ENCODE results near the gene DCP2.
A peak's percentile ranks its signal among the peaks of the same experiment; 100 is the strongest.

The DCP2 gene

DNA sequence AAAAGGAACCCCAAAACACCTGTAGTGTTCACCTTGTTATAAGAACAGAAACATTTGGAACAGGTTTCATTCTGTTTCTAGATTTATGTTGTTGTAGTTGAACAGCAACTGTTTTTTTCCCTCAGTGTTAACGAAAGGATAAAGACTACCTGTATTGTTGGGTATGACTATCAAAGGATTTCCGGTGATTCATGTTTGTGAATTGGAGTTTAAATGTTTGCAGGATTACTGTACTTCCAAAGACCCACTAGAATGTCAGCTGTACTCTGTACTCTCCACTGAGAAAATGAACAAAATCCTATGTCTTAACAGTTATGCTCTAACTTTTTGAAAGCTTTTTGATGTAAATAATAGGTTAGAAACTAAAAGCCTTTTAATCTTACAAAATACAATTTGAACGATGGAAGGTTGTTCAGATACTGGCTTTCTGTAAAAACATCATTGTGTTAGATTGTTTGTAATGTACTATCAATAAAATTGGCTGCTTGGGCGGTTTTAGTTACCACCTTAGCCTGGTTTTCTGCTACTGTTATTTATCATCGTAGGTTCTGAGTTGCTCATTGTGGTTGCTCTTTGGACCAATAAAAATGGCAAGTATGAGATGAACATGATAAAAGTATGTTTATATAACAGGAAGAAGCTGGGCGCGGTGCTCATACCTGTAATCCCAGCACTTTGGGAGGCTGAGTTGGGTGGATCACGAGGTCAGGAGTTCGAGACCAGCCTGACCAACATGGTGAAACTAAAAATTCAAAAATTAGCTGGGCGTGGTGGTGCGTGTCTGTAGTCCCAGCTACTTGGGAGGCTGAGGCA is 44.1 kb downstream of the DCP2 start:
- FAIRE-seq: peak; percentile 89
- peak; percentile 81 for DNase-seq (ENCODE audit: low spot score)

DNA sequence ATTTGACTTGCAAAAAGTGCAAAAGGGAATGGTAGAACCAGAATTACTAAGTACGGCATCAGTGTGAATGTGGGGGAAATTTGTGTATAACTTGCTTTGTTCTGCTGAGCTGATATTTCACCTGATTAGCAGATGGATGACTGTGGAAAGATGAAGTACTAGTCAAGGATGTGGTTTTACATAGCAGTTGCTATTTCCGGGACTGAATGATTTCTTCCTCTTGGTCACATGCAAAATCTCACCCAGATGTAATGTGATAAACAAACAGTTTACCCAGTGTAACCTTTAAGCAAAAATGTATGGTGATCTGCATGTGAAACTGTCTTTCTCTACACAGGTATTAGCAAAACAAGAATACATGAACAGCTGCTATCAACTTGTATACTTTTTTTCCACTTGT is 46.1 kb downstream of the DCP2 start:
- no peak for FAIRE-seq

DNA sequence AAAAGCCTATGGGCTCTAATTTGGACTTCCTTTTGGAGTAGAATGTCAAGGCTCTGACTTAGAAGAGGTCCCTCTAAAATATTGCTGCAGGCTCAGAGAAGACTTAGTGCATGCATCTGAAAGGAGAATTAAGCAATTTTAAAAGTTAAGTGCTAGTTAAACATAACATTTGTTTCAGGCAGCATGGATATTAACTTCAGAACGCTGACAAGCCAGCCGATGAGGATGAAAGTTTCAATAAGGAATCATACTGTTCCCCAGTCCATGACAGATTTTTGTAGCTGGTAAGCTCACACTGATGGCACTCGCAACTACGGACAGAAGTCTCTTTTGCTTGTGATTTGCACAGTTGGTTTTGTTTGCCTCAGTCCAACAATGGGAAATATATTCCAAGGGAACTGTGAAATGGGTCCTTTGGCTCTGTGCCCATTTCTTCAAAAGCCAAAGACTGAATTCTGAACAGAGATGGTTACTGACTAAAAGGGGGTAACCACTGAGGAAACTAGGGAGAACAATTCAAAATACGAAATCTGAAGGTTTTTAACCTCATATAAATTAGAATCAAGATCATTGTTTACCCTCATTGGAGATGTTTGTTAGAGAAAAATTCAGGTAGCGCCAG is 47.6 kb downstream of the DCP2 start:
- DNase-seq (ENCODE audit: low spot score): no peak
- no peak for FAIRE-seq

More for the DNA sequence above, 46.1 kb downstream of the DCP2 start:
- DNase-seq (ENCODE audit: low spot score): no peak

DNA sequence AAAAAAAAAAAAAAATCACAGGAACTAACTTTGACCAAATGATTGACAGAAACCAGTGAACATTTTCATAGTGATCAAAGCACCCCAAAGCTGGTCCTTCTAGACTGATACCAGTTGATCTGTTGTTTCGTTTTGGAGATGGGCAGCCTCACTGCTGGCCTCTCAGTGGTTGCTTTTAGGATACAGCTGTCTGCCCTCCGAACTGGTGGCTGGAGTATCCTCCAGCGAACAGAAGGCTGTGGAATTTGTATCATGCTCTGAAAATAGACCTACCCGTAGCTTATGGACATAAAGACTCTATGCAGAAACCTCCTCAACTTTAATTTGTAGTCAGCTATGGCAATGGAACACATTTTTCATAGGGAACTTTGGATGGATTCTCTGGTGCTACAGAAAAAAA is 49.0 kb downstream of the DCP2 start:
- FAIRE-seq (no peak), DNase-seq (ENCODE audit: low spot score) (no peak)

DNA sequence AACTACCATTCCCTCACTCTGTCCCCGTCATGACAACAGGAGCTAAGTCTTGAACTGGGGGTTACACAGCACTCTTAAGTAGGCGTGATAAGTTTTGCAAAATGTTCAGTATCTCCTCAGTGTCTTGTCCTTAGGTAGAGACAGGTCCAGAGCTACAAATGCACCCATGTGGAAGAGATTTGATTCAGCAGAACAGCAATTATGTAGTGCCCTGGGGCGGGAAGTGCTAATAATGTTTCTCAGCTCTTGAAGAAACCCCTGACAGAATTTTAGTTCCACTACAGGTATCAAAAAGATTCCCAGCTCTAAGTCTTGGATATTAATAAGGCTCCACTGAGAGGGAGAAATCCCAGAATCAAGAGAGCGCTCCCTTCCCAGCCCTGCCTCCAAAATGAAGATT is 49.6 kb downstream of the DCP2 start:
- FAIRE-seq: no peak
- no peak for DNase-seq (ENCODE audit: low spot score)

DNA sequence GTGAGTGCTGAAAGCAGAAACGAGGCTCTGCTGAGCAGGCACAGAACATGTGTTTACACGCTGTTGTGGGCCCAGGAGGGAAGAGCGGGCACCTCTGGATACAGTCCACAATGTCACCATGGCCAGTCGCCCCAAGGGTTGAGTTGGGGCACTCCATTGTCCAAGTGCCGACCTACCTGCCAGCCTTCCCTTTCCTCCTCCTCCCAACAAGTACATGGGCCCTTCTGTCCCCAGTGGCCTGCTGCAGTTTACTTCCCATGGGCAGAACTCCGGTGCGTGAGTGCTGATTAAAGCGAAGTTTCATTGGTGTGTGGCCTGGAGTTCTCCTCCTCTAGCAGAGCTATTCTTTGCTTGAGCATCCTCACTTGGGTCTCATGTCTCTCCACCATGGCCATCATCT is 50.4 kb downstream of the DCP2 start:
- no peak for FAIRE-seq
- DNase-seq (ENCODE audit: low spot score): no peak

DNA sequence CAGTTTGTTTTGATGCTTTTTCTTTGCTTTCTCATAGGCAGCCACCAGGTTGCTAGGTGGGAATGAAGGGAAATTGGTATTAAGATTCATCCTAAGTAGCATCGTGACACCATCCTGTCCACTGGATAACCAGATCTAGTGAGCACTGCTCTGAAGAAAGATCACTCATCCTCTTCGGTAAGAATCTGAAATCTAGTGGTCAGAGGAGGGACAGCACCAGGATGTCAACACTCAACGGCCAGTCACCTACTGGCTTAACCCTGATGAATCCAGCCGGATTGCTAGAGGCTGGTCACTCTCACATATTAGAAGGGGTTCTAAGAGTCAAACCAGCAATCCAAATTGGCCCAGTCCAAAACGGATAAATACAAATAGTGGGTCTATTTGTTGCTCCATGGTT is 50.8 kb downstream of the DCP2 start:
- DNase-seq (ENCODE audit: low spot score) (no peak), FAIRE-seq (no peak)

DNA sequence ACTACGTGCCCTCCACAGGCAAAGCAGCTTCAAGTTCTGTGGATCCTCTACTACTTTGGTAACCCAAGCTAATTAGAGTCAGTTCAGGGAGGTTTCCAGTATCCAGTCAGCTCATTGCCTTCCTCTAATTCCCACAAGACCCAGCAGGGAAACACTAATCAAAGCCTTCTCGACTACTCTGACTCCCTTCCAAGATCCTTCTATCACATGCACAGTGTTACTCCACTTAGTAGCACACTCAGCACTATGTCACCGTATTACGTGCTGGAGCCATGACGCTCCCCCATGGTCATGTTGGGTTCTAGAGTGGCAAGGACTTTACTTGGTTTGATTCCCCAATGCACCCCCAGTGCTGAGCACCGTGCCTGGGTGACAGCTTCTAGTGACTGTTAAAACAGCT is 53.0 kb downstream of the DCP2 start:
- FAIRE-seq (no peak), DNase-seq (ENCODE audit: low spot score) (no peak)

DNA sequence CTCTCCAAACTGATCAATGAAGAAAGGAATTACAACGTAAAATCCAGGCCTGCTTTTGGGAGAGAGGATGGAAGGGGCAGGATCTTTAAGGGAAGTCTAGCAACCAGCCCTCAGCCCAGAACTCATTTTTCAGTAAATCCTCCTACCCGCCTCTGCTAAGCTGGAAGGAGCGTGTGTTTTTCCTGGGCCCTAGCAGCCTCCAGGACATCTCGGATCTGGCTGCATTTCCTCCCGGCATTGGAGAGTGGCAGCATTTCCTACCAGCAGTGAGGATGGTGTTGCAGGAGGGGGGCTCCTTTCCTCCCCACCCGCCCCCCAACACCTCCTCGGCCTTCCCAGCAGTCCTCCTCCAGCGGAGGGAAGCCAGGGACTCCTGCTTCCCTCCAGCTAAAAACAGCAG is 54.5 kb downstream of the DCP2 start:
- DNase-seq (ENCODE audit: low spot score) (no peak), FAIRE-seq (no peak)

DNA sequence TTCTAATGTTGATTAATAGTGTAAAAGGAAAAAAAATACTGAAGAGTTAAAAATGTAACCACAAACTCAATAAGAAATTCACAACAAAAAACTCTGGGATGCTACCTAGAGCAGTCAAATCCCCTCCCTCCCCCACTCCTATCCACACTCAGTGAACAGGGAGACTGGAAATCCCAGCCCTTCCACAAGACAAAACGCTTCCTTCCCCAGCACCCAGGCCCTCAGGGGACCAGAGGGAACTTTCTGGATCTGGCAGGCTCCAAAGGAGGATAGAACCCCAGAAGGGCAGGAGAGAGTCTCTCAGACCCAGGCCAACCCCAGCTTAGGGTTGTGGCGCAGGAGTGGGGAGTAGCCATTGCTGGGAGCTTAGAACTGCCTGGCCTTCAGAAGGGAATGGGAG is 55.0 kb downstream of the DCP2 start:
- no peak for DNase-seq (ENCODE audit: low spot score)
- FAIRE-seq: no peak

DNA sequence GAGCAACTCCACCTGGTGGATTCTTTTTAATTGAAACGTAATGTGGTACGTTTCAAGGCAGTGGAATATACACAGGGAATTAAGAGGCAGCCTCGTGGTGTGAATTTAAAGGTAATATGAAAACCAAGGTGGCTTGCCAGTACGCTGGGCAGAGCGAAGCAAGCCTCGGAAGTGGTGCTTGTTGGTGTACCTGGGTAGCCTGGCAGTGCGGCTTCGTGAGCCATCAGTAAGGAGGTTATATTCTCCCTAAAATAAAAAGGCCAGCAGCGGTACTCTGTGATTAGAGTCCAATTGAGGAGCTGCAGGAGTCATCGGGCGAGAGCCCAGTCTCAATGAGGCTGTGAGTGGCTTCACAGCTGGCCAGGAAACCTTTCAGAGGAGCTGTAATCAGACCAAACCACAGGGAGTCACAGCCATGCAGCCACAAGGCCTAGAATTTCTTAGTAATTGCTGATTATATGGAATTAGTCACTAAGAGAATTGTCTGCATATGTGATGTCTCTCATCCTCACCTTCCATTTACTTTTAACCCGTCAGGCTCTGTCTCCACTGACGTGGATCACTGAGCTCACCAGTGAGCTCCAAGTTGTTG is 57.7 kb downstream of the DCP2 start:
- FAIRE-seq: peak; percentile 96
- DNase-seq (ENCODE audit: low spot score): peak; percentile 97

DNA sequence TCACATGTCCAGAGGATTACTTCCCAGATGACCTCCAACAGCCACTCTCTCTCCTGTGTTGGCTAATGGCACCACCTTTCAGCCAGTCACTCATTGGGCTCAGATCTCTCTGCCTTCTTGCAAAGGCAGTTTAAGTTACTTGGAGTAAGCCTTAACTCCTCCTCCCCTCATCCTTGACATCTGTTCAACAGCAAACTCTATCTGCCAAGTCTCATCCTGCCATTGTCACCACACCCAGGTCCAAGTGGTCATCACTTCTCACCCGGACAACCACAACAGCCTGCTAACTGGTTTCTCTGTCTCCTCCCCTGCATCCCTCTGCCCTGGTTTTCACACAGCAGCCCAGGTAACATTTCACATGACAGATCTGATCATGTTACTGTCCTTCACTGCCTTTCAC is 58.5 kb downstream of the DCP2 start:
- no peak for FAIRE-seq
- no peak for DNase-seq (ENCODE audit: low spot score)

DNA sequence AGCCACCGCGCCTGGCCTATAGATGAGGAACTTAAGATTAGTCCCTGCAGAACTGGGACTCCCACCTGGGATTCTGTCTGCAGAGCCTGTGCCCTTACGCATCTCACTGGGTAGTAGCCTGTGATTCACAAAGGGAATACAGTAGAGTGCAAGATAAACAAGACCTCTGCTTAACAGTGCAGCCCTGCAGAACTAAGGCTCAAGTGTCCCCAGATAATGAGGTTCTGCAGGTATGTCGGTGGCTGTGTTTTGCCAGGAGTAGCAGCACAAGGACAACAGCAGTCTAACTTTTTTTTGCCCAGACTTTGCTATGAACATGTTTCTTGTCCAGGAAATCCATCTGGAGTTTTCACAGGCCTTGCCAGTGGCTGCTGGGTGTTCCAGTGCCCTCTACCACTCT is 59.7 kb downstream of the DCP2 start:
- FAIRE-seq (no peak), DNase-seq (ENCODE audit: low spot score) (no peak)

DNA sequence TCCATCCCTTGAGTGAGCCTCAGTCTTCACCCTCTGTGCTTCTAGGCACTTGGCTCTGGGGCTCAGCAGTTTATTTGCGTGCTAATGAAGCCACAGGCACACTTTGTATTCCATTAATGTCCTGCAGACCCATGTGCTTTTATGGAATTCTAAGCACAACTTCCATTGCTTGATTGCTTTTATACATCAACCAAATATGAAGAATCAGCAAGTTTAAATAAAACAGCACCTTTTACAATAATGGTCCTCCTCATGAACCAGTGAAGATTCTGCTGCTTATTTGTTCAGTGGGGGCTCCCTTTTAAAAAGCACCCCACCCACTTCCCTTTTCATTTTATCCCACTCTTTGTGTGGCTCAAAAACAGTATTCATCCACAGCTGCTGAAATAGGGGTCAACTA is 60.2 kb downstream of the DCP2 start:
- DNase-seq (ENCODE audit: low spot score) (no peak), FAIRE-seq (no peak)

DNA sequence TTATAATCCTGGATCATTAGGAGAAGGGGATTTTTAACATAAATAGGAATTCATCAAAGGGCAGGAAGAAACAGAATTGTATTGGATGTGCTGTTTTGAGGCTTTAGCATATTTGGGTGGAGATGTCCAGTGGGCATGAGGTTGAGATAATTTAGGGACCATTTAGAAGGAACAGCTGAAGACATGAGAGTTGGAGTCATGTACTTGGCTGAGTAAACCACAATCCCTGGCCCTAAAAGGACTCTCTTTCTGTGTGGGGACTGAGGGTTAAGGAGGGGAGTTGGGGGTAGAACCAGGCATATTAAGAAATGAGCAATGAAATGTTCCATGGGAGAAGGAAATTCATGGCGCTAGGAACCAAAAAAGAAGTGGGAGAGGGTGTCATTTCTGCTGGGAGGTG is 61.5 kb downstream of the DCP2 start:
- no peak for DNase-seq (ENCODE audit: low spot score)
- FAIRE-seq: no peak

DNA sequence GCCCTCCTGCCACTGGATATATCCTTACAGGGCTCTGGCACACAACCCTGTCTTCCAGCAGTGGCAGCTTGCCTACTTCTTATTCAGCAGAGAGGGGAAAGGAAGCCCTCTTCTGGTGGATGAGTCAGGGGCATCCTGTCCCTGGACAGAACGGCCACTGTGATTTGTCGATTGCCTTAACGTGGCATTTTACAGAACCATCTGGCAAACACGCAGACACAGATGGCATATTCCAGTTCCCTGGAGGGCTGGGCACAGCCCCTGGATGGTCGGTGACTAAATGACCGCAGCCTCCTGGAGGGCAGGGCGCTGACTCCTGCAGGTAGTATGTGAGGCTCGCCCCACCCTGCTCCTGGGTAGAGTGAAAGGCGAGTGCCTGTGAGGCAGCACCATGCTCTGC is 62.1 kb downstream of the DCP2 start:
- peak; percentile 55 for DNase-seq (ENCODE audit: low spot score)
- no peak for FAIRE-seq

DNA sequence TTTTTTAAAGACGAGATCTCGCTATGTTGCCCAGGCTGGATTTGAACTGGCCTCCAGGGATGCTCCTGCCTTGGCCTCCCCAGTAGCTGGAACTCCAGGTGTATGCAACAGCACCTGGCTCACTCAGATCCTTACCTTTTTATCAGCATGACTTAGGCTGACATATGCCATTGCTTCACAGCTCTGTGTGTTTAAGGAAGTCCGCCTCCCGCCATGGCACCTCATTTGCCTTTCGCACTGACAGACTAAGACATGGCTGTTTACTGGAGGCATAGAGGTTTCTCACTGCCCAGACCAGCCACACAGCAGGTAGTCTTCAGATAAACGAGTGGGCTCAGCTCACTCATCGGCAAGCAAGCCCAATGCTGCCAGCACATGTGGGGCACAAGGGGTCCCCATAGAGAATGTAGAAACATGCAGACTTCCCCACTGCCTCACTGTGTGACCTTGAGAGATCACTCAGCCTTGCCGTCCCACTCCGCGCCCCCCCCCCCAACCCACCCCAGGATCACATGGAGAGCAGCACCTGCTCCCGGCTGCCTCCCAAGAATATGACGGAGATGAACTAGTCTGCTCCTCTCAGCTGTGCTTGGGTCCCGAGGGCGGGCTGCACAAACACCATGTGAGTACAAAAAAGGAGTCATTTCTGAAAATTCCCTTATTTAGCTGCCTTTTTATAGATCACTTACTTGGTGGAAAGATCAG is 62.8 kb downstream of the DCP2 start:
- DNase-seq (ENCODE audit: low spot score) (no peak), FAIRE-seq (no peak)

DNA sequence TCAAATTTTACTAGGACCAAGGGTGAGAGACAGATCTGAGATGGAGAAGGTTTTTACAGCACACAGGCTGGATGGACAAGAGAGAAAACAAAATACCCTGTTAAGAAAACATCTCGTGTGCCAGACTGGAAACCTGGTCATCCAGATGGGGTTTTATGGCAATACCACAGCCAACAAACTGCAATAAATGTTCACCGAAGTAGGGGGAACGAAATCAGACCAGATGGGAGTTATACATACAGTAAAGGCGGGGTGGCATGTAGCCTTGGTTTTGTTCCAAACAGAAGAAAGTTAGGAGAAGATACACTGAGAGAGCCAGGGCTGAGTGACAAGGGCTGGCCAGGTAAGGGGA is 63.3 kb downstream of the DCP2 start:
- no peak for DNase-seq (ENCODE audit: low spot score)
- FAIRE-seq: no peak

DNA sequence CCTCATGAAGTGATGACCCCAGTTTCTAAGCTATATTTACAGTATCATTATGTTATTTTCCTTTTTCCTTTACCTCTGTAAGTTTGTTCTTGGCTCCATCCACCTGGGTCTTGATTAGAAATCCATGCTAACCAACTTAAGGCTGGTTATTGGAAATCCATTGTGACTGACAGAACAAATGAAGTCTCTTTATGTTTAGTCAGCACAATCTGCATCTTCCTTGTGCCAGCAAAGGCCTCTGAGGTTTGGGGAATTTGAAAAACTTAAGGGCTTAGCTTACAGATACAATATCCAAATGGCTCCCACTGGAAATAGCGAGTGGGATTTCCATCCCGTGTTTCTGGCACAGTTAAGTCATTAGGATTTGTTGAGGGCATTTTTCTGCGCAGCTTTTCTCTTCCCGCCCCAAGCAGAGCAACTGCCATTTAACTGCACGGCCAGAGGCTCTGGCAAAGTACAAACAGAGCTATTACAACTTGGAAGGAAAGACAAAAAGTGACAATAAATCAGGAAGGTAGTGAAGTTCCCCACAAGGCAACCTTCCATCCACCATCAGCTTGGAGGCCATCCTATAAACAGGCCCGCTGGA is 64.2 kb downstream of the DCP2 start:
- DNase-seq (ENCODE audit: low spot score) (no peak), FAIRE-seq (no peak)

DNA sequence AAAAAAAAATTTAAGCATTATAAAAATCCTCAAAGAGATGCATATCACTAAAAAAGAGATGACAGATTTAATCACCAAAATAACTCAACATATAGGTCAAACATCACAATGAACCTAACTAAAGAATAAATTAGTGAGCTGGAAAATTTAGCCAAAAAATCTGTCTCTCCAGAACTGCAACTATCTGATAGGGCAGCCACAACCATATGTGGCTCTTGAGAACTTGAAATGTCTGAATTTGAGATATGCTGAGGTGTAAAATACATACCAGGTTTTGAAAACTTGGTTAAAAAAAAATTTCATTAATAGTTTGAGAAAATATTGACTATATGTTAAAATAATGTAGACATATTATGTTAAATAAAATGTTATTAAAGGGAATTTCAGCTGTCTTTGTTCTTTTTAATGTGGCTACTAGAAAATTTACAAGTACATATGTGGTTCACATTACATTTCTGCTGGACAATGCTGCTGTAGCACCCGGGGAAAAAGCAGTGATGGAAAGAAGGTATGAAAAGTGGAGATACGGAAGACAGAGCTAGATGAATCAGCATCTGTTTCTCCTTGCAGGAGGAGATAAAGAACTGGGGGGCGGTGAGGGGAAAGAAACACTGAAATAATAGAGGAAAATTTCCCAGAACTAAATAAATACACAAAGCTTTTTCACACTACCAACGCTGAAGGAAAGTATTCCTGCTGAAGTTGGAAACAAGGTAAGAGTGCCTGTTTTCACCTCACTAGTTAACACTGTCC is 66.1 kb downstream of the DCP2 start:
- DNase-seq (ENCODE audit: low spot score) (no peak), FAIRE-seq (no peak)

DNA sequence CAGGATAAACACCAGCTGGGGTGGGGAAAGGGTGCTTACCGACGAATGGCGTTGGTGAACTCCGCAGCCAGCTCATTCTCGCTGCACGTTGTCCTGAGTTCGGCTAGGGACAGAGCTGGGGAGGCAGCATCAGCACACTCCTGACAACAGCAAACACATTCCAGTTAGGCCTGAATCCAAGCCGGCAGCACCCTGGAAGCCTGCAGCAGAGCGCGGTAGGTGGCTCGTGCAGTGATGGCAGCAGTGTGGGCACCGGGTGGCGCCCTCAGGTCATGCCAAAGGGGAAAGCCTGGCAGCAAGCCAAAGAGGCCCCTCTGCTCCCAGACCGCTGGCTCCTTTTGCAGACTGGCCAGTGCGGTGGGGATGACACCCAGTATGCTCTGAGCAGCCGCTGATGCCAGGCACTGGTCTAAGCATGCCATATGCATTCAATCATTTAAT is 66.9 kb downstream of the DCP2 start:
- FAIRE-seq (no peak), DNase-seq (ENCODE audit: low spot score) (no peak)

All from RCC 7860 (cell line).